SK-N-SH (cell line): ENCODE measurements around the gene PTAFR. TPM values are rescaled to one million over a fixed set of nuclear protein-coding genes. Genes with fewer than 3 reads are reported as not detected.

Source experiments
- CTCF ChIA-PET: fragments of 300-600, 350-600 bp; formaldehyde crosslinking; extraction: SDS; loops from one replicate; lab custom pipeline; 2021; lab: Yijun Ruan, JAX
- POLR2A ChIA-PET: fragments of 350-600 bp; sonication (Branson Sonifier 250); formaldehyde crosslinking; extraction: SDS; loops from one replicate; lab custom pipeline; 2020; ENCODE audit warnings: antibody characterized with exemption, inconsistent platforms; lab: Yijun Ruan, JAX
- DNase-seq: peaks from one replicate; pipeline ENCODE4 v3.0.0; 2012
- H2AFZ ChIP-seq: fragments of 200-600 bp; sonication (generic); 2 replicates; pipeline ENCODE4 v1.8.1; 2016; ENCODE audit warnings: antibody characterized with exemption, mild to moderate bottlenecking, low read depth
- H3F3A ChIP-seq: fragments of 200-600 bp; sonication (generic); replicated peaks from 2 replicates; pipeline ENCODE3; 2016; ENCODE audit warnings: antibody characterized with exemption, mild to moderate bottlenecking; ENCODE audit not compliant: insufficient read depth
- H3K27ac ChIP-seq, 2 experiments: fragments of 200-500 bp in 1 of 2; fragments of 200-600 bp in 1 of 2; sonication (Bioruptor generic) in 1 of 2; sonication (generic), shearing (Covaris generic) in 1 of 2; 2 replicates each; pipeline versions ENCODE4 v1.5.1 to v1.6.1; 2014 to 2016; ENCODE audit warnings: low read depth in 2 of 2, inconsistent platforms in 1 of 2, low read length in 1 of 2, mild to moderate bottlenecking in 1 of 2, mixed read lengths in 1 of 2
- H3K27me3 ChIP-seq: fragments of 200-600 bp; sonication (generic), shearing (Covaris generic); 2 replicates; pipeline ENCODE4 v1.6.1; 2016; ENCODE audit warnings: mixed run types; ENCODE audit not compliant: insufficient read depth
- H3K36me3 ChIP-seq, 2 experiments: fragments of 200-500 bp in 1 of 2; fragments of 200-600 bp in 1 of 2; sonication (Bioruptor generic) in 1 of 2; sonication (generic) in 1 of 2; replicated peaks in 1 of 2; 2 replicates each; pipeline versions ENCODE3 to v1.5.1; 2014 to 2016; ENCODE audit warnings: low read length in 1 of 2, mild to moderate bottlenecking in 1 of 2; ENCODE audit not compliant: insufficient read depth in 2 of 2, control insufficient read depth in 1 of 2
- H3K4me1 ChIP-seq, 2 experiments: fragments of 200-500 bp in 1 of 2; fragments of 200-600 bp in 1 of 2; sonication (Bioruptor generic) in 1 of 2; sonication (generic), shearing (Covaris generic) in 1 of 2; 2 replicates each; pipeline versions ENCODE4 v1.5.1 to v1.6.1; 2014 to 2016; ENCODE audit warnings: low read depth in 1 of 2, low read length in 1 of 2, mixed run types in 1 of 2; ENCODE audit not compliant: insufficient read depth in 2 of 2, control insufficient read depth in 1 of 2
- H3K4me2 ChIP-seq: fragments of 200-600 bp; sonication (generic), shearing (Covaris generic); 2 replicates; pipeline ENCODE4 v1.6.1; 2017; ENCODE audit warnings: mixed run types
- H3K4me3 ChIP-seq, 2 experiments: fragments of 200-500 bp in 1 of 2; fragments of 200-600 bp in 1 of 2; sonication (Bioruptor generic) in 1 of 2; sonication (generic), shearing (Covaris generic) in 1 of 2; 2 replicates each; pipeline versions ENCODE4 v1.5.1 to v1.8.1; 2014 to 2016; ENCODE audit warnings: low read depth in 2 of 2, inconsistent platforms in 1 of 2, low read length in 1 of 2, mild to moderate bottlenecking in 1 of 2, mixed read lengths in 1 of 2, moderate library complexity in 1 of 2
- H3K79me2 ChIP-seq: fragments of 200-600 bp; sonication (generic); 2 replicates; pipeline ENCODE4 v1.8.1; 2017; ENCODE audit warnings: mild to moderate bottlenecking; ENCODE audit not compliant: insufficient read depth
- H3K9ac ChIP-seq: fragments of 200-600 bp; sonication (generic); 2 replicates; pipeline ENCODE4 v1.6.1; 2017; ENCODE audit warnings: mixed run types
- H3K9me2 ChIP-seq: fragments of 200-600 bp; sonication (generic); 2 replicates; pipeline ENCODE4 v1.6.1; 2017; ENCODE audit warnings: mixed run types
- H3K9me3 ChIP-seq: fragments of 200-600 bp; sonication (generic); 2 replicates; pipeline ENCODE4 v1.6.1; 2017; ENCODE audit warnings: mixed run types, mild to moderate bottlenecking, moderate library complexity
- H4K20me1 ChIP-seq: fragments of 200-600 bp; sonication (generic); 2 replicates; pipeline ENCODE4 v1.6.1; 2017; ENCODE audit warnings: mild to moderate bottlenecking, mixed run types; ENCODE audit not compliant: insufficient read depth
- EP300 ChIP-seq, 2 experiments: IDR thresholded peaks; 2 replicates each; pipeline versions ENCODE4 v1.4.0 to v1.6.1; 2012; ENCODE audit warnings: borderline replicate concordance in 1 of 2, low read depth in 1 of 2, low read length in 1 of 2
- EZH2phosphoT487 ChIP-seq: fragments of 200-600 bp; sonication (generic); IDR thresholded peaks from 2 replicates; pipeline ENCODE4 v1.6.1; 2017; ENCODE audit warnings: low read depth, mixed run types, mild to moderate bottlenecking, antibody characterized with exemption, moderate library complexity, borderline replicate concordance
- FOXM1 ChIP-seq: IDR thresholded peaks from 2 replicates; pipeline ENCODE4 v1.4.0; 2012; ENCODE audit warnings: low read depth, mild to moderate bottlenecking
- GABPA ChIP-seq: IDR thresholded peaks from 2 replicates; pipeline ENCODE4 v1.4.0; 2012; ENCODE audit warnings: low read depth, mild to moderate bottlenecking
- GATA2 ChIP-seq: sonication (generic); formaldehyde crosslinking; IDR thresholded peaks from 2 replicates; pipeline ENCODE4 v1.5.0; 2020; ENCODE audit warnings: mild to moderate bottlenecking, missing genetic modification reagents
- IRF3 ChIP-seq: fragments of 150-350 bp; IDR thresholded peaks from 2 replicates; pipeline ENCODE4 v1.6.1; 2016; ENCODE audit warnings: mild to moderate bottlenecking, low read depth, low read length
- JUND ChIP-seq: IDR thresholded peaks from 2 replicates; pipeline ENCODE4 v1.4.0; 2012
- MEF2A ChIP-seq: IDR thresholded peaks from 2 replicates; pipeline ENCODE4 v1.4.0; 2012; ENCODE audit warnings: low read depth, borderline replicate concordance
- NFIC ChIP-seq: IDR thresholded peaks from 2 replicates; pipeline ENCODE4 v1.4.0; 2012; ENCODE audit warnings: borderline replicate concordance
- NRF1 ChIP-seq: IDR thresholded peaks from 2 replicates; pipeline ENCODE4 v1.6.1; 2012; ENCODE audit warnings: low read depth, mild to moderate bottlenecking, low read length
- POLR2AphosphoS5 ChIP-seq: IDR thresholded peaks from 2 replicates; pipeline ENCODE4 v1.6.1; 2012; ENCODE audit warnings: low read depth, low read length
- RAD21 ChIP-seq: IDR thresholded peaks from 2 replicates; pipeline ENCODE4 v1.6.1; 2012; ENCODE audit warnings: mild to moderate bottlenecking, low read length
- RXRA ChIP-seq: IDR thresholded peaks from 2 replicates; pipeline ENCODE4 v1.4.0; 2012; ENCODE audit warnings: low read depth, mild to moderate bottlenecking, borderline replicate concordance
- SIN3A ChIP-seq: IDR thresholded peaks from 2 replicates; pipeline ENCODE4 v1.6.1; 2012; ENCODE audit warnings: low read depth, mild to moderate bottlenecking, low read length, moderate library complexity, borderline replicate concordance
- YY1 ChIP-seq: IDR thresholded peaks from 2 replicates; pipeline ENCODE4 v1.4.0; 2012; ENCODE audit warnings: low read depth, mild to moderate bottlenecking
- WGBS: methylation state at CpG from one replicate; pipeline ENCODE4 v1.1.6; 2017; ENCODE audit warnings: low lambda C conversion rate; 5-methylcytosine and 5-hydroxymethylcytosine counted together
- polyA plus RNA-seq, 3 experiments: library from polyadenylated mRNA; depleted of rRNA; stranded (reverse); fragments of >200 nt; gene quantifications; 2 replicates each; pipeline ENCODE4 v1.2.3, GENCODE V29; 2012
- small RNA-seq, 7 experiments: library from RNA; depleted of rRNA; stranded (forward); fragments of <200 nt; gene quantifications; one replicate each; pipeline ENCODE3, GENCODE V24; 2012
- TF ChIP-seq, protein P1 (sequence below): IDR thresholded peaks from 2 replicates; pipeline ENCODE4; 2012

The PTAFR gene
- polyA plus RNA-seq, 1 of the 3 experiments (the other 2 are of a cell fraction) = 0.05 TPM

DNA sequence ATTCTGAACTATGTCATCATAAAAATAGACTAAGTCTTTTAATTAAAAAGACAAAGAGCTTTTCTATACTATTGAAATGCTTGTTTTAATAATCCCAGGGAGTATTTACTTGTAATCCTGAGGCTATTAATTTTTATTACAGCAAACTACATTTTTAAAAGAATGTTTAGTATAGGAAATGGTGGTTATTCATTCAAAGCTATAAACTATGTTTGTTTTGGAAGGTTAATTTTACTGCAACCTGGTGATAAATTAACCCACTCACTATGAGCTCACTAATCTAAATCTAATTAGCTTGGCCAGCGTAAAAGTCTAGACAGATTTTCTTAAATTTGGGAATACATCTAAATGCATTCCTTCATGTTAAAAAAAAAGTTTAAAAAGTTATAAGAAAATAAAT is 74.3 kb downstream of the PTAFR start (continued):
- TF ChIP-seq EZH2phosphoT487 (no peak), GATA2 (no peak)

GRCh38 chr1:28099050-28099769 is 77.3 kb downstream of the PTAFR start:
- CTCF ChIA-PET = interaction anchor here (1.5 to 2.5 kb wide), 2 partner anchors 8 to 110 kb away, joined by 3 to 10 read pairs; no protein-coding TSS in a partner anchor
- H3K4me3 ChIP-seq = no peak overlapping the region
- H3K36me3 ChIP-seq = no peaks in the 10 kb centered on the region
- no peak overlapping the region for H3K27ac ChIP-seq
- TF ChIP-seq JUND (no peak), RAD21 (no peak), SIN3A (no peak), IRF3 (no peak), RXRA (no peak), NFIC (no peak), MEF2A (no peak), EP300 (IDR thresholded peaks at IDR 0.05; ENCODE audit: borderline replicate concordance in 1 of 2, low read depth in 1 of 2, low read length in 1 of 2) (no peak), GABPA (no peak), YY1 (no peak), NRF1 (no peak), FOXM1 (no peak), POLR2AphosphoS5 (no peak)
- TF ChIP-seq, protein P1, sequence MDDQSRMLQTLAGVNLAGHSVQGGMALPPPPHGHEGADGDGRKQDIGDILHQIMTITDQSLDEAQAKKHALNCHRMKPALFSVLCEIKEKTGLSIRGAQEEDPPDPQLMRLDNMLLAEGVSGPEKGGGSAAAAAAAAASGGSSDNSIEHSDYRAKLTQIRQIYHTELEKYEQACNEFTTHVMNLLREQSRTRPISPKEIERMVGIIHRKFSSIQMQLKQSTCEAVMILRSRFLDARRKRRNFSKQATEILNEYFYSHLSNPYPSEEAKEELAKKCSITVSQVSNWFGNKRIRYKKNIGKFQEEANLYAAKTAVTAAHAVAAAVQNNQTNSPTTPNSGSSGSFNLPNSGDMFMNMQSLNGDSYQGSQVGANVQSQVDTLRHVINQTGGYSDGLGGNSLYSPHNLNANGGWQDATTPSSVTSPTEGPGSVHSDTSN = no peak
- H3K79me2 ChIP-seq = no peaks in the 10 kb centered on the region
- H3K4me2 ChIP-seq = no peak overlapping the region
- no peaks in the 10 kb centered on the region for H3K9me3 ChIP-seq
- WGBS = 86% methylated on average over 5 of the region's 5 CpGs
- no peak for DNase-seq
- H3F3A ChIP-seq = no peaks in the 10 kb centered on the region
- no peaks in the 10 kb centered on the region for H3K4me1 ChIP-seq
- H3K27me3 ChIP-seq = no peaks in the 10 kb centered on the region
- no peaks in the 10 kb centered on the region for H3K9me2 ChIP-seq
- POLR2A ChIA-PET = interaction anchor here (0.6 kb wide), 1 partner anchor 1229 kb away, joined by 4 read pairs; no protein-coding TSS in a partner anchor
- H2AFZ ChIP-seq = no peak overlapping the region
- no peak overlapping the region for H3K9ac ChIP-seq
- no peaks in the 10 kb centered on the region for H4K20me1 ChIP-seq

Small RNA genes within 50 kb of the gene (small RNA-seq; reads per million reads assigned to genes)
- gene RNU6-176P = 0 reads per million in 7 experiments

Other genes starting within 250 kb of the PTAFR start
- gene SMPDL3B, start 241.7 kb downstream of the PTAFR start, polyA plus RNA-seq (2012; rRNA removed) = 0.67 and 0.95 TPM in 2 replicates
- gene XKR8, start 216.7 kb downstream of the PTAFR start, polyA plus RNA-seq (2012; rRNA removed) = 0.02 TPM in 1 of 2 replicates, not detected in the other
- gene EYA3, start 88.1 kb downstream of the PTAFR start, polyA plus RNA-seq (2012; rRNA removed) = 6.5 and 9.8 TPM in 2 replicates
- 50.9 and 60.2 TPM in 2 replicates for gene DNAJC8, start 56.3 kb upstream of the PTAFR start, polyA plus RNA-seq (2012; rRNA removed)
- 303 and 594 TPM in 2 replicates for gene ATP5IF1, start 59.4 kb upstream of the PTAFR start, polyA plus RNA-seq (2012; rRNA removed)
- gene SESN2, start 82.8 kb upstream of the PTAFR start, polyA plus RNA-seq (2012; rRNA removed) = 14.1 and 15.4 TPM in 2 replicates
- 12.6 and 13.7 TPM in 2 replicates for gene MED18, start 152.3 kb upstream of the PTAFR start, polyA plus RNA-seq (2012; rRNA removed)
- 9.8 and 10.5 TPM in 2 replicates for gene PHACTR4, start 193.1 kb upstream of the PTAFR start, polyA plus RNA-seq (2012; rRNA removed)